C4-2B (cell line): ENCODE results near the gene TCEAL5.

Experiments
- ZFX ChIP-seq: fragments of 450-650 bp; IDR thresholded peaks from 2 replicates; pipeline ENCODE4 v1.6.1; 2017
- TF ChIP-seq, protein P1 (sequence below): fragments of 450-650 bp; conservative IDR thresholded peaks from 2 replicates; pipeline ENCODE4 v1.5.1; 2017; ENCODE audit warnings: mild to moderate bottlenecking

DNA sequence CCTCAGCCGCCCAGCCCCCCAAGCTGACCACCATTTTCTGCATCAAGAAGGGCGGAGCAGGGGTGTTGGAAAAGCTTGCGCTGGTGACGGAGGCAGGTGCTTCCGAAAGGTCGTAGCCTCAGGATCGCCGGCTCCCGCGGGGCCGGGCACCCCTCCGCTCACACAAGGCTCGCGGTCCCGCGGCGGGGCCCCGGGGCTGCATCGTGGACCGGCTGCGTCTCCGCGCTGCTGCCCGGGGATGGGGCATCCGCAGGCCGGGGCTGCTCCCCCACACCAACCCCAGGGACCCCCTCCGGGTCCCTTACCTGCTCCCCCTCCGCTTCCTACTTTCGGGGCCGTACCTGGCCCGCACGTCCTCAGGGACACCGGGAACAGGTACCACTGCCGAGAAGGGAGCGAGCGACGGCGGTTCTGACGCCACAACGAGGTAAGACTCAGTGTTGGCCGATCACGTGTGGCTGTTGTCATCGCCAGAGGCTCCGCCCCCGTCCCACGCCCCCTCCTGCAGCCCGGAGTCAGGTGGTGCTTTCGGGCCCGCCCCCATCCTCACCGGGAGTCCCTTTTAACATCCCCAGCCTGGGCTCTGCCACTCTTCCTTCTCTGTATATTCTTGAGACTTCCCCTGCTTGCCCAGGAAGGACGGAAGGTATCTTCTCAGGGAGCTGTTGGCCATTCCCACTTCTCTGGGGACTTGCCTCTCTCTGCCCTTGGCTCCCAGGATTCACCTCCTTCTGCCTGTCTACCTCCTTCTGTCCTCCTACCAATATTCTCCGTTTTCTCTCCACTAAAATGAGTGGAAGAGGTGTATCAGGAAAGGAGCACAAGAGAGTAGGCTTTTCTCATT lies 34.2 kb upstream of the TCEAL5 start, which contains the start of gene BEX2:
- TF ChIP-seq, protein P1, sequence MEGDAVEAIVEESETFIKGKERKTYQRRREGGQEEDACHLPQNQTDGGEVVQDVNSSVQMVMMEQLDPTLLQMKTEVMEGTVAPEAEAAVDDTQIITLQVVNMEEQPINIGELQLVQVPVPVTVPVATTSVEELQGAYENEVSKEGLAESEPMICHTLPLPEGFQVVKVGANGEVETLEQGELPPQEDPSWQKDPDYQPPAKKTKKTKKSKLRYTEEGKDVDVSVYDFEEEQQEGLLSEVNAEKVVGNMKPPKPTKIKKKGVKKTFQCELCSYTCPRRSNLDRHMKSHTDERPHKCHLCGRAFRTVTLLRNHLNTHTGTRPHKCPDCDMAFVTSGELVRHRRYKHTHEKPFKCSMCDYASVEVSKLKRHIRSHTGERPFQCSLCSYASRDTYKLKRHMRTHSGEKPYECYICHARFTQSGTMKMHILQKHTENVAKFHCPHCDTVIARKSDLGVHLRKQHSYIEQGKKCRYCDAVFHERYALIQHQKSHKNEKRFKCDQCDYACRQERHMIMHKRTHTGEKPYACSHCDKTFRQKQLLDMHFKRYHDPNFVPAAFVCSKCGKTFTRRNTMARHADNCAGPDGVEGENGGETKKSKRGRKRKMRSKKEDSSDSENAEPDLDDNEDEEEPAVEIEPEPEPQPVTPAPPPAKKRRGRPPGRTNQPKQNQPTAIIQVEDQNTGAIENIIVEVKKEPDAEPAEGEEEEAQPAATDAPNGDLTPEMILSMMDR: no peak
- no peak for TF ChIP-seq ZFX
